H1 (cell line): ENCODE data around the gene PPIB. TPM values are rescaled to one million over a fixed set of nuclear protein-coding genes. Genes with fewer than 3 reads are reported as not detected.

Experiments
- CBX5 ChIP-seq: fragments of 300-800, 300-1000 bp; sonication (generic); IDR thresholded peaks from 2 replicates; pipeline ENCODE4 v1.7.1; 2016; ENCODE audit warnings: antibody characterized with exemption, low read length, low read depth
- EZH2 ChIP-seq: fragments of 200-600 bp; sonication (generic); IDR thresholded peaks from 2 replicates; pipeline ENCODE4 v1.7.1; 2012; ENCODE audit warnings: low read depth, mild to moderate bottlenecking, moderate library complexity, low read length, inconsistent platforms; ENCODE audit not compliant: severe bottlenecking
- MAFK ChIP-seq: IDR thresholded peaks from 2 replicates; pipeline ENCODE4 v1.6.1; 2012; ENCODE audit warnings: low read depth, mild to moderate bottlenecking, improper control_type of control experiment, low read length
- NRF1 ChIP-seq: IDR thresholded peaks from 2 replicates; pipeline ENCODE4 v1.6.1; 2011; ENCODE audit warnings: mild to moderate bottlenecking, low read depth, low read length, improper control_type of control experiment
- SP1 ChIP-seq: IDR thresholded peaks from 2 replicates; pipeline ENCODE4 v1.6.1; 2011; ENCODE audit warnings: low read depth, low read length
- polyA plus RNA-seq, 7 experiments: library from polyadenylated mRNA; depleted of rRNA in 3 of 7; stranded (reverse) in 5 of 7; unstranded in 2 of 7; fragments of >200 nt in 5 of 7; fragments of 200-250 nt in 2 of 7; gene quantifications; 1 replicate in 5 of 7; 2 replicates in 1 of 7; 4 replicates in 1 of 7; pipeline versions ENCODE4 v1.2.1 to v1.2.3, GENCODE V29; 2011 to 2013; ENCODE audit warnings: missing spikeins in 2 of 7, mixed read lengths in 2 of 7
- total RNA-seq: library from RNA; stranded (reverse); fragmentation: NEBNext Ultra II Directional; extraction: Animal tissue kit (Norgen Biotek cat#: 25700); gene quantifications from 2 replicates; pipeline ENCODE4 v1.2.1, GENCODE V29; 2021
- TF ChIP-seq, protein P1 (sequence below): fragments of 300-600 bp; sonication (generic); IDR thresholded peaks from 2 replicates; pipeline ENCODE4 v1.7.1; 2012; ENCODE audit warnings: low read length, moderate library complexity, mild to moderate bottlenecking, inconsistent platforms; ENCODE audit not compliant: insufficient replicate concordance
- TF ChIP-seq, protein P2 (sequence below): IDR thresholded peaks from 2 replicates; pipeline ENCODE4 v1.6.1; 2012; ENCODE audit warnings: inconsistent platforms

The PPIB gene
- total and polyA plus RNA-seq, 2 of the 8 experiments (the other 6 are each of a cell fraction or from before 2014, with no cell fraction given) = 558 to 579 TPM

DNA sequence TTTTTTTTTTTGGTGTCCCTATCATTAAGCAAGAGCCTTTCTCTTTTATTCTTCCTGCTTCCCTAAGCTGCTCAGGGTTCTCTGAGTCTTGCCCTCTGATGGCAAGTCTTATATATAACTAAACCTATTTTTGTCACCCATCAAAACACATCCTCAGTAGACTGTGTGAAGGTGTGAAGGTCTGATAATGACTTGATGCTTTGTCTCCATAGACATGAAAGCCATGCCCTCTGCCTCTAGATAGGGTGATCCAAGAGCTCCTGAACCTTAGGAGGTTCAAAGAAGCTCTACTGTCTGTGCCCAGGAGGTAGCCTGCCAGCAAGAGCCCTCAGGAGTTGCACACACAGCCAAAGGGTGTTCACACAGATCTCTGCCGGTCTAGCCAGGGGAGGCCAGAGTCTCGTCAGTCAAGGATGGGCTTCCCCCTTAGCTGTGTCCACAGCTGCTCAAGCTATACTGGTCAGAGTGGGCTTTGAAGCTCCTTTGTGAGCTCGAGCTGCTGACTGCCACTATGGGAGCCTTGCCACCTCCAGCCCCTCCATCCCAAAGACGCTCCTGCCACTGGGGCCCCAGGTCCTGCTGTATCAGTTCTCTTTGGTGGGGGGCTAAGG is 24.4 kb downstream of the PPIB start (continued):
- TF ChIP-seq, protein P1, sequence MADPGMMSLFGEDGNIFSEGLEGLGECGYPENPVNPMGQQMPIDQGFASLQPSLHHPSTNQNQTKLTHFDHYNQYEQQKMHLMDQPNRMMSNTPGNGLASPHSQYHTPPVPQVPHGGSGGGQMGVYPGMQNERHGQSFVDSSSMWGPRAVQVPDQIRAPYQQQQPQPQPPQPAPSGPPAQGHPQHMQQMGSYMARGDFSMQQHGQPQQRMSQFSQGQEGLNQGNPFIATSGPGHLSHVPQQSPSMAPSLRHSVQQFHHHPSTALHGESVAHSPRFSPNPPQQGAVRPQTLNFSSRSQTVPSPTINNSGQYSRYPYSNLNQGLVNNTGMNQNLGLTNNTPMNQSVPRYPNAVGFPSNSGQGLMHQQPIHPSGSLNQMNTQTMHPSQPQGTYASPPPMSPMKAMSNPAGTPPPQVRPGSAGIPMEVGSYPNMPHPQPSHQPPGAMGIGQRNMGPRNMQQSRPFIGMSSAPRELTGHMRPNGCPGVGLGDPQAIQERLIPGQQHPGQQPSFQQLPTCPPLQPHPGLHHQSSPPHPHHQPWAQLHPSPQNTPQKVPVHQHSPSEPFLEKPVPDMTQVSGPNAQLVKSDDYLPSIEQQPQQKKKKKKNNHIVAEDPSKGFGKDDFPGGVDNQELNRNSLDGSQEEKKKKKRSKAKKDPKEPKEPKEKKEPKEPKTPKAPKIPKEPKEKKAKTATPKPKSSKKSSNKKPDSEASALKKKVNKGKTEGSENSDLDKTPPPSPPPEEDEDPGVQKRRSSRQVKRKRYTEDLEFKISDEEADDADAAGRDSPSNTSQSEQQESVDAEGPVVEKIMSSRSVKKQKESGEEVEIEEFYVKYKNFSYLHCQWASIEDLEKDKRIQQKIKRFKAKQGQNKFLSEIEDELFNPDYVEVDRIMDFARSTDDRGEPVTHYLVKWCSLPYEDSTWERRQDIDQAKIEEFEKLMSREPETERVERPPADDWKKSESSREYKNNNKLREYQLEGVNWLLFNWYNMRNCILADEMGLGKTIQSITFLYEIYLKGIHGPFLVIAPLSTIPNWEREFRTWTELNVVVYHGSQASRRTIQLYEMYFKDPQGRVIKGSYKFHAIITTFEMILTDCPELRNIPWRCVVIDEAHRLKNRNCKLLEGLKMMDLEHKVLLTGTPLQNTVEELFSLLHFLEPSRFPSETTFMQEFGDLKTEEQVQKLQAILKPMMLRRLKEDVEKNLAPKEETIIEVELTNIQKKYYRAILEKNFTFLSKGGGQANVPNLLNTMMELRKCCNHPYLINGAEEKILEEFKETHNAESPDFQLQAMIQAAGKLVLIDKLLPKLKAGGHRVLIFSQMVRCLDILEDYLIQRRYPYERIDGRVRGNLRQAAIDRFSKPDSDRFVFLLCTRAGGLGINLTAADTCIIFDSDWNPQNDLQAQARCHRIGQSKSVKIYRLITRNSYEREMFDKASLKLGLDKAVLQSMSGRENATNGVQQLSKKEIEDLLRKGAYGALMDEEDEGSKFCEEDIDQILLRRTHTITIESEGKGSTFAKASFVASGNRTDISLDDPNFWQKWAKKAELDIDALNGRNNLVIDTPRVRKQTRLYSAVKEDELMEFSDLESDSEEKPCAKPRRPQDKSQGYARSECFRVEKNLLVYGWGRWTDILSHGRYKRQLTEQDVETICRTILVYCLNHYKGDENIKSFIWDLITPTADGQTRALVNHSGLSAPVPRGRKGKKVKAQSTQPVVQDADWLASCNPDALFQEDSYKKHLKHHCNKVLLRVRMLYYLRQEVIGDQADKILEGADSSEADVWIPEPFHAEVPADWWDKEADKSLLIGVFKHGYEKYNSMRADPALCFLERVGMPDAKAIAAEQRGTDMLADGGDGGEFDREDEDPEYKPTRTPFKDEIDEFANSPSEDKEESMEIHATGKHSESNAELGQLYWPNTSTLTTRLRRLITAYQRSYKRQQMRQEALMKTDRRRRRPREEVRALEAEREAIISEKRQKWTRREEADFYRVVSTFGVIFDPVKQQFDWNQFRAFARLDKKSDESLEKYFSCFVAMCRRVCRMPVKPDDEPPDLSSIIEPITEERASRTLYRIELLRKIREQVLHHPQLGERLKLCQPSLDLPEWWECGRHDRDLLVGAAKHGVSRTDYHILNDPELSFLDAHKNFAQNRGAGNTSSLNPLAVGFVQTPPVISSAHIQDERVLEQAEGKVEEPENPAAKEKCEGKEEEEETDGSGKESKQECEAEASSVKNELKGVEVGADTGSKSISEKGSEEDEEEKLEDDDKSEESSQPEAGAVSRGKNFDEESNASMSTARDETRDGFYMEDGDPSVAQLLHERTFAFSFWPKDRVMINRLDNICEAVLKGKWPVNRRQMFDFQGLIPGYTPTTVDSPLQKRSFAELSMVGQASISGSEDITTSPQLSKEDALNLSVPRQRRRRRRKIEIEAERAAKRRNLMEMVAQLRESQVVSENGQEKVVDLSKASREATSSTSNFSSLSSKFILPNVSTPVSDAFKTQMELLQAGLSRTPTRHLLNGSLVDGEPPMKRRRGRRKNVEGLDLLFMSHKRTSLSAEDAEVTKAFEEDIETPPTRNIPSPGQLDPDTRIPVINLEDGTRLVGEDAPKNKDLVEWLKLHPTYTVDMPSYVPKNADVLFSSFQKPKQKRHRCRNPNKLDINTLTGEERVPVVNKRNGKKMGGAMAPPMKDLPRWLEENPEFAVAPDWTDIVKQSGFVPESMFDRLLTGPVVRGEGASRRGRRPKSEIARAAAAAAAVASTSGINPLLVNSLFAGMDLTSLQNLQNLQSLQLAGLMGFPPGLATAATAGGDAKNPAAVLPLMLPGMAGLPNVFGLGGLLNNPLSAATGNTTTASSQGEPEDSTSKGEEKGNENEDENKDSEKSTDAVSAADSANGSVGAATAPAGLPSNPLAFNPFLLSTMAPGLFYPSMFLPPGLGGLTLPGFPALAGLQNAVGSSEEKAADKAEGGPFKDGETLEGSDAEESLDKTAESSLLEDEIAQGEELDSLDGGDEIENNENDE = no peak
- TF ChIP-seq NRF1 (no peak), EZH2 (no peak), SP1 (no peak), MAFK (no peak), CBX5 (no peak)
- TF ChIP-seq, protein P2, sequence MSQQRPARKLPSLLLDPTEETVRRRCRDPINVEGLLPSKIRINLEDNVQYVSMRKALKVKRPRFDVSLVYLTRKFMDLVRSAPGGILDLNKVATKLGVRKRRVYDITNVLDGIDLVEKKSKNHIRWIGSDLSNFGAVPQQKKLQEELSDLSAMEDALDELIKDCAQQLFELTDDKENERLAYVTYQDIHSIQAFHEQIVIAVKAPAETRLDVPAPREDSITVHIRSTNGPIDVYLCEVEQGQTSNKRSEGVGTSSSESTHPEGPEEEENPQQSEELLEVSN = no peak
